ENCODE data around the gene EVPL. TPM values are rescaled to one million over a fixed set of nuclear protein-coding genes. Genes with fewer than 3 reads are reported as not detected.

Gene EVPL
- total RNA-seq, 1 donor from 2014 or later: not detected

- Histone ChIP-seq H3K36me3 (no peaks in the 10 kb centered on the region), H4K20me1 (ENCODE audit: low read depth) (no peaks in the 10 kb centered on the region), H3K27ac (no peak overlapping the region), H3K9ac (no peak overlapping the region), H3K4me2 (no peak overlapping the region), H3K4me3 (no peak overlapping the region), H3F3A (ENCODE audit: low read depth) (peaks cover 34% of the 10 kb centered on the region), H3K4me1 (peaks cover 18% of the 10 kb centered on the region), H3K79me2 (ENCODE audit: low read depth) (no peaks in the 10 kb centered on the region), H3K27me3 (no peaks in the 10 kb centered on the region), H3K9me3 (ENCODE audit: low read depth) (no peaks in the 10 kb centered on the region), H2AFZ (replicated peaks) (no peak overlapping the region)
- TF ChIP-seq EZH2 (IDR thresholded peaks at IDR 0.05): no peak
- no peak for TF ChIP-seq EZH2phosphoT487 (IDR thresholded peaks at IDR 0.05)
- TF ChIP-seq, protein P1, sequence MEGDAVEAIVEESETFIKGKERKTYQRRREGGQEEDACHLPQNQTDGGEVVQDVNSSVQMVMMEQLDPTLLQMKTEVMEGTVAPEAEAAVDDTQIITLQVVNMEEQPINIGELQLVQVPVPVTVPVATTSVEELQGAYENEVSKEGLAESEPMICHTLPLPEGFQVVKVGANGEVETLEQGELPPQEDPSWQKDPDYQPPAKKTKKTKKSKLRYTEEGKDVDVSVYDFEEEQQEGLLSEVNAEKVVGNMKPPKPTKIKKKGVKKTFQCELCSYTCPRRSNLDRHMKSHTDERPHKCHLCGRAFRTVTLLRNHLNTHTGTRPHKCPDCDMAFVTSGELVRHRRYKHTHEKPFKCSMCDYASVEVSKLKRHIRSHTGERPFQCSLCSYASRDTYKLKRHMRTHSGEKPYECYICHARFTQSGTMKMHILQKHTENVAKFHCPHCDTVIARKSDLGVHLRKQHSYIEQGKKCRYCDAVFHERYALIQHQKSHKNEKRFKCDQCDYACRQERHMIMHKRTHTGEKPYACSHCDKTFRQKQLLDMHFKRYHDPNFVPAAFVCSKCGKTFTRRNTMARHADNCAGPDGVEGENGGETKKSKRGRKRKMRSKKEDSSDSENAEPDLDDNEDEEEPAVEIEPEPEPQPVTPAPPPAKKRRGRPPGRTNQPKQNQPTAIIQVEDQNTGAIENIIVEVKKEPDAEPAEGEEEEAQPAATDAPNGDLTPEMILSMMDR (IDR thresholded peaks at IDR 0.05): no peak
- Mint-ChIP-seq H3K9me3 (no peaks in the 10 kb centered on the region), H3K4me3 (no peak overlapping the region), H3K27ac (no peak overlapping the region), H3K36me3 (peaks cover 49% of the 10 kb centered on the region), H3K27me3 (ENCODE audit: insufficient read depth, low read depth) (no peaks in the 10 kb centered on the region), H3K4me1 (peaks cover 7% of the 10 kb centered on the region)
- DNase-seq (ENCODE audit: low spot score): no peak
Measured at GRCh38 chr17:76040376-76040775, 13.3 kb upstream of the EVPL start.

- DNase-seq (ENCODE audit: low spot score): no peak
- H3K4me1 Mint-ChIP-seq: peaks cover 9% of the 10 kb centered on the region
- TF ChIP-seq EZH2phosphoT487 (IDR thresholded peaks at IDR 0.05): no peak
- TF ChIP-seq, protein P1 (IDR thresholded peaks at IDR 0.05): no peak
- TF ChIP-seq EZH2 (IDR thresholded peaks at IDR 0.05): no peak
Measured at GRCh38 chr17:76039121-76039520, 12.0 kb upstream of the EVPL start.

GRCh38 chr17:76038050-76038449 is 10.9 kb upstream of the EVPL start:
- Histone ChIP-seq H3F3A (ENCODE audit: low read depth) (peaks cover 34% of the 10 kb centered on the region), H3K27ac (peak overlapping the region; percentile 71), H3K4me1 (peaks cover 18% of the 10 kb centered on the region), H3K4me2 (no peak overlapping the region), H3K27me3 (no peaks in the 10 kb centered on the region), H4K20me1 (ENCODE audit: low read depth) (no peaks in the 10 kb centered on the region), H3K4me3 (no peak overlapping the region), H3K36me3 (no peaks in the 10 kb centered on the region), H3K79me2 (ENCODE audit: low read depth) (no peaks in the 10 kb centered on the region), H3K9me3 (ENCODE audit: low read depth) (no peaks in the 10 kb centered on the region), H3K9ac (no peak overlapping the region), H2AFZ (replicated peaks) (no peak overlapping the region)
- Mint-ChIP-seq H3K9me3 (no peaks in the 10 kb centered on the region), H3K4me1 (peaks cover 11% of the 10 kb centered on the region), H3K27me3 (ENCODE audit: insufficient read depth, low read depth) (peaks cover 3% of the 10 kb centered on the region), H3K36me3 (peaks cover 32% of the 10 kb centered on the region), H3K4me3 (no peak overlapping the region), H3K27ac (no peak overlapping the region)
- TF ChIP-seq, protein P1 (IDR thresholded peaks at IDR 0.05): no peak
- TF ChIP-seq EZH2phosphoT487 (IDR thresholded peaks at IDR 0.05): no peak
- DNase-seq (ENCODE audit: low spot score): no peak

More at GRCh38 chr17:76039121-76039520, 12.0 kb upstream of the EVPL start:
- H3K36me3 ChIP-seq: no peaks in the 10 kb centered on the region
- H3K27me3 Mint-ChIP-seq (ENCODE audit: insufficient read depth, low read depth): no peaks in the 10 kb centered on the region
- no peaks in the 10 kb centered on the region for H3K9me3 Mint-ChIP-seq
- no peaks in the 10 kb centered on the region for H3K9me3 ChIP-seq (ENCODE audit: low read depth)
- H3K79me2 ChIP-seq (ENCODE audit: low read depth): no peaks in the 10 kb centered on the region
- H3K4me2 ChIP-seq: no peak overlapping the region
- no peak overlapping the region for H3K27ac ChIP-seq
- no peak overlapping the region for H3K4me3 ChIP-seq
- peaks cover 34% of the 10 kb centered on the region for H3F3A ChIP-seq (ENCODE audit: low read depth)
- H3K4me1 ChIP-seq: peaks cover 18% of the 10 kb centered on the region
- H2AFZ ChIP-seq (replicated peaks): no peak overlapping the region
- no peak overlapping the region for H3K4me3 Mint-ChIP-seq
- H3K9ac ChIP-seq: no peak overlapping the region
- peaks cover 41% of the 10 kb centered on the region for H3K36me3 Mint-ChIP-seq
- H3K27ac Mint-ChIP-seq: no peak overlapping the region
- no peaks in the 10 kb centered on the region for H3K27me3 ChIP-seq
- H4K20me1 ChIP-seq (ENCODE audit: low read depth): no peaks in the 10 kb centered on the region

Data from neural progenitor cell (in vitro differentiated cells).